BJ (cell line): Measurements from ENCODE around the gene MAPK14. TPM values are rescaled to one million over a fixed set of nuclear protein-coding genes. Genes with fewer than 3 reads are reported as not detected.

Experiments
- CTCF ChIA-PET: fragments of 350-600 bp; formaldehyde crosslinking; extraction: SDS; loops from one replicate; lab custom pipeline; 2021; ENCODE audit warnings: antibody characterized with exemption, inconsistent platforms; lab: Yijun Ruan, JAX
- POLR2A ChIA-PET: fragments of 300-600 bp; sonication (Branson Sonifier 250); formaldehyde crosslinking; extraction: SDS; loops from one replicate; lab custom pipeline; 2021; ENCODE audit warnings: antibody characterized with exemption; lab: Charles Lee
- DNase-seq: peaks from one replicate; pipeline ENCODE4 v3.0.0-alpha.2; 2011; ENCODE audit warnings: low read depth
- H3K27me3 ChIP-seq: 2 replicates; pipeline ENCODE4 v1.6.0; 2011; ENCODE audit warnings: low read length; ENCODE audit not compliant: control insufficient read depth, insufficient read depth
- H3K36me3 ChIP-seq: 2 replicates; pipeline ENCODE4 v1.5.1; 2011; ENCODE audit warnings: low read length; ENCODE audit not compliant: control insufficient read depth, insufficient read depth
- H3K4me3 ChIP-seq: 2 replicates; pipeline ENCODE4 v1.5.1; 2011; ENCODE audit warnings: low read depth, mild to moderate bottlenecking, control low read depth, low read length
- CTCF ChIP-seq: IDR thresholded peaks from 2 replicates; pipeline ENCODE4 v1.5.1; 2011; ENCODE audit warnings: low read depth, mild to moderate bottlenecking, control low read depth, inconsistent platforms, low read length, moderate library complexity; ENCODE audit not compliant: insufficient read depth
- polyA plus RNA-seq: library from polyadenylated mRNA; depleted of rRNA; stranded (reverse); fragments of >200 nt; gene quantifications from 2 replicates; pipeline ENCODE4 v1.2.3, GENCODE V29; 2011

MAPK14 gene
- polyA plus RNA-seq, 1 experiment, result 33.9 TPM

GRCh38 chr6:36142971-36143838 lies 115.6 kb downstream of the MAPK14 start:
- 0 out of 2 replicates have a peak, but pooled peaks cover 1% of the 10 kb centered on the region for H3K27me3 ChIP-seq
- H3K4me3 ChIP-seq, result no peak overlapping the region
- ChIA-PET CTCF (no interaction called here), POLR2A (no interaction called here)
- no peak for TF ChIP-seq CTCF
- DNase-seq, result no peak
- H3K36me3 ChIP-seq, result no peaks in the 10 kb centered on the region; the same call in 1 of the 2 replicates

- TF ChIP-seq CTCF, result no peak
- H3K4me3 ChIP-seq, result no peak overlapping the region
- POLR2A ChIA-PET, result no interaction called here
- DNase-seq, result no peak
- 0 out of 2 replicates have a peak, but pooled peaks cover 1% of the 10 kb centered on the region for H3K27me3 ChIP-seq
- CTCF ChIA-PET, result interaction anchor here (0.6 kb wide), 1 partner anchor 14 kb away, joined by 3 read pairs; no protein-coding TSS in a partner anchor
- no peaks in the 10 kb centered on the region for H3K36me3 ChIP-seq
These were observed 117.9 kb downstream of the MAPK14 start for GRCh38 chr6:36145495-36145894.

GRCh38 chr6:36147294-36147693 lies 119.7 kb downstream of the MAPK14 start:
- ChIA-PET POLR2A (no interaction called here), CTCF (no interaction called here)
- DNase-seq, result no peak
- H3K36me3 ChIP-seq, result no peaks in the 10 kb centered on the region
- 0 out of 2 replicates have a peak, but pooled peaks cover 1% of the 10 kb centered on the region for H3K27me3 ChIP-seq
- TF ChIP-seq CTCF, result no peak
- H3K4me3 ChIP-seq, result no peak overlapping the region

- Histone ChIP-seq H3K36me3 (no peaks in the 10 kb centered on the region), H3K4me3 (no peak overlapping the region), H3K27me3 (0 out of 2 replicates have a peak, but pooled peaks cover 1% of the 10 kb centered on the region)
- no peak for DNase-seq
- ChIA-PET CTCF (interaction anchor here (0.7 to 0.8 kb wide), 2 partner anchors 26 to 897 kb away, joined by 3 read pairs; no protein-coding TSS in a partner anchor), POLR2A (no interaction called here)
- TF ChIP-seq CTCF, result no peak
These were observed 121.9 kb downstream of the MAPK14 start for GRCh38 chr6:36149476-36149875.

GRCh38 chr6:36150283-36150682 lies 122.7 kb downstream of the MAPK14 start:
- H3K4me3 ChIP-seq, result no peak overlapping the region
- H3K36me3 ChIP-seq, result no peaks in the 10 kb centered on the region
- CTCF ChIA-PET, result no interaction called here
- DNase-seq, result no peak
- 0 out of 2 replicates have a peak, but pooled peaks cover 1% of the 10 kb centered on the region for H3K27me3 ChIP-seq
- POLR2A ChIA-PET, result no interaction called here
- TF ChIP-seq CTCF, result no peak
